GM08714 (cell line): ENCODE results near the gene OR10R2.

Experiments used
- H3K4me3 ChIP-seq: fragments of 200-500 bp; sonication (Bioruptor generic); 2 replicates; pipeline ENCODE4 v1.5.1; 2014; ENCODE audit warnings: mild to moderate bottlenecking, low read length, inconsistent platforms
- ZNF274 ChIP-seq: IDR thresholded peaks from 2 replicates; pipeline ENCODE4 v1.6.1; 2012; ENCODE audit warnings: mild to moderate bottlenecking, low read depth, low read length

OR10R2 gene

DNA sequence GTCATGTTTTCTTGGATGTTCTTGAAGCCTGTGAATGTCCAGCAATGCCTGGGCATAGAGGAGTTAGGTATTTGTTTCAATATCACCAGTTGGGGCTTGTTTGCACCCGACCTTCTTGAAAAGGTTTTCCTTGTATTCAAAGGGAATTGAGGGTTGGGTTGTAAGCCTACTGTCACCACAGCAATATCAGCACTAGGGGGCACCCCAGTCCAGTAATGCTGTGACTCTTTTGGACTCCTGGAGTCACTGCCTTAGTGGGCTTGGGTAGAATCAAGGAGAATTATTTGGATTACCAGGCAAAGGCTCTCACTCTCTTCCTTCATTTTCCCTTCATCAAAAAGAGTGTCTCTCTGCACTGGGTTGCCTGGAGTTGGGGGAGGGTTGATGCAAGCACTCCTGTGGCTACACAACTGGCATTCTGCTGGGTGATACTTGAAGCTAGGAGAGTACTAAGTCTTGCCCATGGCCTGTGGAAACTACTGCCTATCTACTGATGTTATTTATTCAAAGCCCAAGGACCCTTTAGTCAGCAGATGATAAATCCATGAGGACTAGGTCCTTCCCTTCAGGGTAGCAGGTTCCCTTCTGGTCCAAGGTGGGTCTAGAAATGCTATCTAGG is 34.5 kb downstream of the OR10R2 start:
- no peak overlapping the region for H3K4me3 ChIP-seq
- no peak for TF ChIP-seq ZNF274

- no peak overlapping the region for H3K4me3 ChIP-seq
- no peak for TF ChIP-seq ZNF274
Observed at GRCh38 chr1:158507511-158507910, 35.5 kb downstream of the OR10R2 start.

DNA sequence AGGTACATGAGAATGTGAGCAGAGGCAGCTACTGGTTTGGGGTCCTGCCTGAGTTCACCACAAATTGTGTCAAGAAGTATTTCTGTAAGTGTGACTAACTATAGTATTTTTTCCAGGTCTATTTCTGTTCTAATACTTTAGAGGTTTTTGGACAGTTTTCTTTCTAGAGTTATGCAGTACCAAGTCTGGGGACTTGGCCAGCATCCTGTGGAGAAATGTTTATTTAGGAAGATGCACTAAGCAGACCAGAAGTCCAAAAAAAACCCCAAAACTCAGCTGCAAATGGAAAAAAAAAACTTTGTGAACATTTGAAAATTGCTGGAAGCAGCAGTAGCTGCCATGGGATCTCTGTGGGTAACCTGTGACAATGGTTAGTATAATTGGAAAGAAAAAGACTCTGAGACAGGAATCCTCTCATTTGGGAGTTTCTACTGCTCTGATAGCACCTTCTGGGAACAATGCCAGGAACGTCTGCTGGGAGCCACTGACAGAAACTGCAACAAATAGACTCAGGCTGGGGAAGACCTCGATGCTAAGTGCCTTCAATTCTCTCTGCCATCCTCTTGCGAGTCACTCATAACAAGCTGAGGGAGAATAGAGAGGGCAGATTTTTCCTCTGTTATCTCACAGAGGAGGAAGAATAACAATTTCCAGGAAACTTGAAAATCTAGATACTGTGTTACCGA is 37.6 kb downstream of the OR10R2 start:
- no peak for TF ChIP-seq ZNF274
- no peak overlapping the region for H3K4me3 ChIP-seq

- no peak overlapping the region for H3K4me3 ChIP-seq
- no peak for TF ChIP-seq ZNF274
Observed at GRCh38 chr1:158516966-158517365, 44.9 kb downstream of the OR10R2 start.

- no peak for TF ChIP-seq ZNF274
- H3K4me3 ChIP-seq, result no peak overlapping the region
Observed at GRCh38 chr1:158520021-158520420, 48.0 kb downstream of the OR10R2 start.

DNA sequence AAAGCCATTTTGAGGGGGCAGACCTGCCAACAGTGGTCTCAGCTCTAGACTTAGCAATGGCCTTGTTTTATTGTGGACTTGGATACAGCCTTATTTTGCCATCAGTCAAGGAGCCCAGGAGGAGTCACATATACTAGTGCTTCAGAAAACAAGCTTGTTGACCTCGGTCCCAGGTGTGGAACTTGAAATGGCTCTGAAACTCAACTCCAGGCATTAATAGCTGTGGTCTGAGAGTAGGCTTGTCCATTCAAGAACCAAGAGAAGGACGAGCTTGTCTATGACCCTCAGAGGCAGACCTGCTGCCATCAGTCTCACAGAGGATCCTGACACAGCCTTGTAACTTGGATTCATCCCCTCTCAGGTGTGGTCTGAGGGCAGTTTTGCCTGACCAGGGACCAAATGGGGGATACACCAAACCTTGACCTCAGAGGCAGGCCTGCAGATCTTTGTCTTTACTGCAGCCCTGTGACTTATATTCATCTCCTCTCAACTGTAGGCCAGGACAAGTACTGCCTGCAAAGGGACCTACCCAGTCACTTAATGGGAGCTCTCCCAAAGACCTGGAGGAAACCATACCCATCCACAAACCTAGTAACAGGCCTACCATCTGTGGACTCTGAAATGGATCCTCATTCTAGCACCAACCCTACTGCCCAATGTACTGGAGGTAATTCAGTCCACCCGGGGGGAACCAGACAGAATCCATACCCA is 49.1 kb downstream of the OR10R2 start:
- H3K4me3 ChIP-seq, result no peak overlapping the region

GRCh38 chr1:158521666-158522058 is 49.6 kb downstream of the OR10R2 start:
- no peak overlapping the region for H3K4me3 ChIP-seq
- TF ChIP-seq ZNF274, result no peak

More for the DNA sequence above, 49.1 kb downstream of the OR10R2 start:
- no peak for TF ChIP-seq ZNF274

- TF ChIP-seq ZNF274, result no peak
- no peak overlapping the region for H3K4me3 ChIP-seq
Observed at GRCh38 chr1:158527190-158527815, 55.3 kb downstream of the OR10R2 start.
